Activated CD4-positive, alpha-beta T cell treated with anti-CD3 and anti-CD28 coated beads for 24 hours (primary cell): ENCODE measurements around the gene CNTN5.
"Not testable (repeated sequence)": the region's sequence is repeated elsewhere in the genome, so short reads cannot be mapped to it uniquely, and the experiment has no call there.

Experiments used
- DNase-seq, 2 donors: peaks; one replicate each; pipeline ENCODE4 v3.0.0-alpha.2; 2020; ENCODE audit warnings: low read depth in 2 of 2

CNTN5 gene

DNA sequence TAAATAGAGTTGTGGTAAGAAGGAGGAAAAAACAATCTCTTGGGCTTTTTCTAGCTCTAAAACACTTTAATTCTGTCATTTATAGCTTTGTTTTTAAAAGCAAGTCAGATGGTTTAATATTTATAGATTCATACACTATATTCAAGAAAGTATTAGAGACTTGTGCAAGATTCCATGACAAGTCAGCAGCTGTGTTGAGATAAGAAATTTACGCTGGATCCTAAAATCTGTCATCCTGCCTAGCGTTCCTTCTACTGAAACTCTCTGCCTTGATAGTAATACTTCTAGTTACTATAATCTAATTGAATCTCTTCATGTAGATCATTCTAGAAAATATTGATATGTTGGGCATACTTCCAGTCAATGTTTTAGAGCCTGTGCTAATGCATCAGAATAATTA, 721.8 kb downstream of the CNTN5 start:
- DNase-seq, result no peak

DNA sequence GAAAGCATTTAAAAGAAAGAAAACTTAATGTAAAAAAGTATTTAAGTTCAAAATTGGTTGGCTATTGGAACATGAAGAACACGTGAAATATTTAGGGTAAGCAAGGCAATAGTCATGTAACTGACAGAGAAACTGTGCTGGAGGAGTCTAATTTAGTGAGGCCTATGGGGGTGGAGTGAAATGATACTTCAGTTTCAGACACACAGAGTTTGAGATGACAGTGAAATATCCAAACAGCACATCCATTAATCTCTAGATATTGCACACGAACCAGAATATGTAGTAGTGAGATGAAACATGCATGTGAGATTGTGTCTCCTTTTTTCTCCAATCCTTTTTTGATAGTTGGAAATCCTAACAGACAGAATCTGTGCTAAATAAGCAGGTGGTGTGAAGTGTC, 739.0 kb downstream of the CNTN5 start:
- no peak for DNase-seq

GRCh38 chr11:99766811-99767210, 746.1 kb downstream of the CNTN5 start:
- DNase-seq, result no peak

DNA sequence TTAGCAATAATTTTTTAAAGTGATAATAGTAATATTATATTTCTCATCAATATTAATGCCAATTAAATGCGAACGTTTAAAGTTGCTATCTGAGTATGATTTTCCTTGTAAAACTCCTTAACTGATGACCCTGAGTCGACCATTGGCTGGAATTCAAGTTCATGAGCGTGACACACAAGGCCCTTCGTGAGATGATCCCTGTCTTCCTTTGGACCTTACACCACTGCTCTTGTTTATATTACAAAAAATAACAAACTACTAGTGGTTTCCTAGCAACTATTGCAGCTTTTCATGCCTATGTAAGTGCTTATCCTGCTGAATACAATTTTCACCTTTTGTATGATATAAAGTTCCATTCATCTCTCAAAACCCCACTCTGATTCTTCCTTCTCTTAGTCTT, 752.9 kb downstream of the CNTN5 start:
- no peak for DNase-seq

GRCh38 chr11:99781074-99781473, 760.3 kb downstream of the CNTN5 start:
- DNase-seq, result no peak

DNA sequence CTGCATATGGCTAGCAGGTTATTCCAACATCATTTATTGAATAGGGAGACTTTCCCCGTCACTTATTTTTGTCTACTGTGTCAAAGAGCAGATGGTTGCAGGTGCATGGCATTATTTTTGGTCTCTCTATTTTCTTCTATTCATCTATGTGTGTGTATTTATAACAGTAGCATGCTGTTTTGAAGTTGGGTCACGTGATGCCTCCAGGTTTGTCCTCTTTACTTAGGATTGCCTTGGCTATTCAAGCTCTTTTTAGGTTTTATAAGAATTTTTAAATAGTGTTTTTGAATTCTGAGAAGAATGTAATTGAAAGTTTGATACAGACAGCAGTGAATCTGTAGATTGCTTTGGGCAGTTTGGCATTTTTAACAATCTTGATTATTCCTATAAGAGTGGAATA, 770.6 kb downstream of the CNTN5 start:
- no peak for DNase-seq

DNA sequence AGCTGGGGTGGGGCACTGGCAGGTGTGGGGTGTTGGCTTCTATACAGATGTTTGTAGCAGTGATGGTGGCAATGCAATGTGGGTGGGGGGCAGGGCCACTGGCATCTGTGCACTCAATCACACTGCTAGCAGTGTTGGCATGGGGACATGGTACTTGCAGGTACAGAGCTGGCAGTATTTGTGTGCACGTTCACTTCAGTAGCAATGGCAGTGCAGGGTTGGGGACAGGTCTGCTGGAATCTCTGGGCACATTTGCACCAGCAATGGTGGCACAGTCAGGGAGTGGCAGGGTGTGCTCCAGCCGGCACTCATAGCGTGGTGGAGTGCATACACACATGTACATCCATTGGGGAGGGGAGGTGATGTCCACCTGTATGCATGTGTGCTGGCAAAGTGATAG, 775.2 kb downstream of the CNTN5 start:
- DNase-seq, result no peak

DNA sequence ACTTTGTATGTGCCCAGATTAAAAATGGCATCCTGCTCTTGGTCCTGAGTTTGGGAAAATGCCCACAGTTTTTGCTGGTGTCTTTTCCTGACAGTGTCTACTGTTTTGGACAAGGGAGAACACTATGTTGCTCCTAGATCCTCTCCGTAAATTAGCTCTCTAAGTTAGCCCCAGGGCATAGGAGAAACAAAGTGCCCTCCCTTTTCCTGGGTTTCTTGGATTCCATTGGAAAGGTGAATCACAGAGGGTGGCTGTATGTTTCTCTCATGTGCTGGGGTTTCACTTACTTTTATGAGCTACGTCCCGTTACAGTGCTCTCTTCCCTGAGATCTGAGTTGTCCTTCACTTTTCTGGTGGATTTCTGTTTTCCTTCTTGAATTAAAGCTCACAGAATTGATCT, 782.8 kb downstream of the CNTN5 start:
- no peak for DNase-seq

DNA sequence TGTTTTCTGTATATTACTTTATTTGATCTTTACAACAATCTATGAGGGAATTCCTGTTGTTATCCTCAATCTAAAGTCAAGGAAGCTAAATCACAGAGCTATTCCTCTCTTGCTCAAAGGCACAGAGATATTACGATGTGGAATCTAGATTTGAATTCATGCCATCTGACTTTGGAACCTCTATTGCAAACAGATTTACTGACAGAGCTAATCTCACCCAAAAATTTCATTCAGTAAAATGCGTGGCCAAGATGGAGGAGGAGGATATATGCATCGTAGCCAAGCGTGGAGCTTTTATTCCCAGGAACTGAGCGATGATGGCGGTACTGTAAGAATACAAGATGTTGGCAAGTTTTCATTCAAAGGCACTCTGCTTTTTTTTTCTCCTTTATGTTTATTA, 791.8 kb downstream of the CNTN5 start:
- DNase-seq, result no peak

GRCh38 chr11:99814021-99814420, 793.3 kb downstream of the CNTN5 start:
- DNase-seq, result no peak

DNA sequence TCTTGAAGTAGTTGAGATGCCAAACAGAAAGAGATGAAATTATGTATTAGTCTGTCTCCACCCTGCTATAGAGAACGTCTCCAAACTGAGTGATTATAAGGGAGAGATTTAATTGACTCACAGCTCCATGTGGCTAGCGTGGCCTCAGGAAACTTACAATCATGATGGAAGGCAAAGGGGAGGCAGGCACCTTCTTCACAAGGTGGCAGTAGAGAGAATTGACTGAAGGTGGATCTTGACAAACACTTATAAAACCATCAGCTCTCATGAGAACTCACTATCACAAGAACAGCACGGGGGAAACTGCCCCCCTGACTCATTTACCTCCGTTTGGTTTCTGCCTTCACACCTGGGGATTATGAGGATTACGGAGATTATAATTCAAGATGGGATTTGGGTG, 794.0 kb downstream of the CNTN5 start:
- DNase-seq, result no peak

DNA sequence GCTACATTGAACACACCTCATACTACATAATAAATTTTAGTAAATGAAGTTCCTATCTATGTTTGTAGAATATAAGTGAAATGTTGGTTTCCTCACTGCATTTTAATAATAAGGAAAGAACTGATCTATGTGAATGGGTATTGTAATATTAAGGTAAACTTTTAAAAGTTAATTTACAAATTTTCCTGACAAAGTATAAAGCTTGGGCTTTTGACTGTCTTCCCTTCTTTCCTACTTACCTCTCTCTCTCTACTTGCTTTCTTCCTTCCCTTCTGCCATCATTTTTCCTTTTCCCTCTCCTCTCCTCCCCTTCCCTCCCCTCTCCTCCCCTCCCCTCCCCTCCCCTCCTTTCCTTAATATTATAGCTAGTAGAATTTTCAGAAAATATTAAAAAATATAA, 798.2 kb downstream of the CNTN5 start:
- no peak for DNase-seq

- no peak for DNase-seq
These were observed 802.3 kb downstream of the CNTN5 start for GRCh38 chr11:99822846-99823565.

GRCh38 chr11:99836739-99837138, 816.0 kb downstream of the CNTN5 start:
- not testable (repeated sequence) for DNase-seq

GRCh38 chr11:99841885-99842284, 821.1 kb downstream of the CNTN5 start:
- no peak for DNase-seq

- DNase-seq, result no peak
These were observed 845.2 kb downstream of the CNTN5 start for GRCh38 chr11:99865951-99866350.

GRCh38 chr11:99881610-99882009, 860.9 kb downstream of the CNTN5 start:
- DNase-seq, result no peak

GRCh38 chr11:99884750-99885149, 864.0 kb downstream of the CNTN5 start:
- no peak for DNase-seq

DNA sequence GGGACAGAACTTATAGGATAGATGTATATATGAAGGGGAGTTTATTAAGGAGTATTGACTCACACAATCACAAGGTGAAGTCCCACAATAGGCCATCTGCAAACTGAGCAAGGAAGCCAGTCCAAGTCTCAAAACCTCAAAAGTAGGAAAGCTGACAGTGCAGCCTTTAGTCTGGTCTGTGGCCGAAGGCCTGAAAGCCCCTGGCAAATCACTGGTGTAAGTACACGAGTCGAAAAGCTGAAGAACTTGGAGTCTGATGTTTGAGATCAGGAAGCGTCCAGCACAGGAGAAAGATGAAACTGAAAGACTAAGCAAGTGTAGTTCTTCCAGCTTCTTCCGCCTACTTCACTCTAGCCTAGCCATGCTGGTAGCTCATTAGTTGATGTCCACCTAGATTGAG, 866.7 kb downstream of the CNTN5 start:
- no peak for DNase-seq

- DNase-seq, result no peak
These were observed 873.1 kb downstream of the CNTN5 start for GRCh38 chr11:99893811-99894210.

DNA sequence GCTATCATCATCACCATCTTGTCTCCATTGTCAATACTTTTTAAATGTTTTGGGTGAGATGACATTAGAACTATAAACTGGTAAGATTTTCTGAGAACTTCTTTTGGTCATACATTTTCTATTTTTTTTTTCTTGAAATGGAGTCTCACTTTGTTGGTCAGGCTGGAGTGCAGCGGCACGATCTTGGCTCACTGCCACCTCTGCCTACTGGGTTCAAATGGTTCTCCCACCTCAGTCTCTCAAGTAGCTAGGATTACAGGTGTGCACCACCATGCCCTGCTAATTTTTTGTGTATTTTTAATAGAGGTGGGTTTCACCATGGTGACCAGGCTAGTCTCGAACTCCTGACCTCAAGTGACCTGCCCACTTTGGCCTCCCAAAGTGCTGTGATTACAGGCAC, 880.4 kb downstream of the CNTN5 start:
- DNase-seq, result no peak

- DNase-seq, result no peak
These were observed 890.4 kb downstream of the CNTN5 start for GRCh38 chr11:99911116-99911515.

DNA sequence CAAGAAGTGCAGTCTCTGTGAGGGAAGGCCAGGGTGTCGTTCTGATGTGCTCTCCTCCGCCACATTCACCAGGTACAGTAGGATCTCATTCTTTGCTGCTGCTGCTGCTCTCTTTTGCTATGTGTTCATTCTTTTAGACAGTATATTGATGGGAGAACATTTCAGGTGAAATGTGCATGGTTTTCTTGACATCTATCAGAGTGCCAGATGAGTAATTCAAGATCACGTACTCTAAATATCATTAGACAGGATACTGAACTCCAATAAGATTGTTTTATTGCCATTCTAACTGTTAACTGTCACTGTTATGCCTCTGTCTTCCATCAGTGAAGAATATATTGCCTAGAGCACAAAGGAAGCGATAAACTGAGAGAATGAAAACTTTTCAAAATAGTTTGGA, 895.3 kb downstream of the CNTN5 start:
- DNase-seq, result no peak

DNA sequence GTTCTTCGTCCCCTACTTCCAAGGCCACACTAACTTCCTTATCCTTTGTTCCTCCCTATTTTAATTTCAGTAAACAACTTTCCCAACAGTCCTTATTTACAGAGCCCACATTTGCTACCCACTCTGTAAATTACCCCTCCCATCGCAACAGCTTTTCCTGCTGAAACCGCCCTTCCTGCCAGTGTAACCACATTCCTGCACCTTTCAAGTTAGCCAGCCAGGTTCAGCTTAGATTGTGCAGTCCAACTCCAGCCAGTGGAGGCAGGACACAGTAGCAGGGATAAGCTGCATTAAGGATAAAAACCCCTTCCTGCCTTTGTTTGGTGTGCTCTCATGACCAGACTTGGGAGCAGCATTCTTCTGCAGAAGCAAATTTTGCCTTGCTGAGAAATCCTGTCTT, 898.0 kb downstream of the CNTN5 start:
- no peak for DNase-seq
